ENCODE results near the gene EXOC8. TPM values are rescaled to one million over a fixed set of nuclear protein-coding genes. Genes with fewer than 3 reads are reported as not detected.

The EXOC8 gene, protein sequence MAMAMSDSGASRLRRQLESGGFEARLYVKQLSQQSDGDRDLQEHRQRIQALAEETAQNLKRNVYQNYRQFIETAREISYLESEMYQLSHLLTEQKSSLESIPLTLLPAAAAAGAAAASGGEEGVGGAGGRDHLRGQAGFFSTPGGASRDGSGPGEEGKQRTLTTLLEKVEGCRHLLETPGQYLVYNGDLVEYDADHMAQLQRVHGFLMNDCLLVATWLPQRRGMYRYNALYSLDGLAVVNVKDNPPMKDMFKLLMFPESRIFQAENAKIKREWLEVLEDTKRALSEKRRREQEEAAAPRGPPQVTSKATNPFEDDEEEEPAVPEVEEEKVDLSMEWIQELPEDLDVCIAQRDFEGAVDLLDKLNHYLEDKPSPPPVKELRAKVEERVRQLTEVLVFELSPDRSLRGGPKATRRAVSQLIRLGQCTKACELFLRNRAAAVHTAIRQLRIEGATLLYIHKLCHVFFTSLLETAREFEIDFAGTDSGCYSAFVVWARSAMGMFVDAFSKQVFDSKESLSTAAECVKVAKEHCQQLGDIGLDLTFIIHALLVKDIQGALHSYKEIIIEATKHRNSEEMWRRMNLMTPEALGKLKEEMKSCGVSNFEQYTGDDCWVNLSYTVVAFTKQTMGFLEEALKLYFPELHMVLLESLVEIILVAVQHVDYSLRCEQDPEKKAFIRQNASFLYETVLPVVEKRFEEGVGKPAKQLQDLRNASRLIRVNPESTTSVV
- 6.4 and 7.6 TPM in 2 replicates for total RNA-seq

DNA sequence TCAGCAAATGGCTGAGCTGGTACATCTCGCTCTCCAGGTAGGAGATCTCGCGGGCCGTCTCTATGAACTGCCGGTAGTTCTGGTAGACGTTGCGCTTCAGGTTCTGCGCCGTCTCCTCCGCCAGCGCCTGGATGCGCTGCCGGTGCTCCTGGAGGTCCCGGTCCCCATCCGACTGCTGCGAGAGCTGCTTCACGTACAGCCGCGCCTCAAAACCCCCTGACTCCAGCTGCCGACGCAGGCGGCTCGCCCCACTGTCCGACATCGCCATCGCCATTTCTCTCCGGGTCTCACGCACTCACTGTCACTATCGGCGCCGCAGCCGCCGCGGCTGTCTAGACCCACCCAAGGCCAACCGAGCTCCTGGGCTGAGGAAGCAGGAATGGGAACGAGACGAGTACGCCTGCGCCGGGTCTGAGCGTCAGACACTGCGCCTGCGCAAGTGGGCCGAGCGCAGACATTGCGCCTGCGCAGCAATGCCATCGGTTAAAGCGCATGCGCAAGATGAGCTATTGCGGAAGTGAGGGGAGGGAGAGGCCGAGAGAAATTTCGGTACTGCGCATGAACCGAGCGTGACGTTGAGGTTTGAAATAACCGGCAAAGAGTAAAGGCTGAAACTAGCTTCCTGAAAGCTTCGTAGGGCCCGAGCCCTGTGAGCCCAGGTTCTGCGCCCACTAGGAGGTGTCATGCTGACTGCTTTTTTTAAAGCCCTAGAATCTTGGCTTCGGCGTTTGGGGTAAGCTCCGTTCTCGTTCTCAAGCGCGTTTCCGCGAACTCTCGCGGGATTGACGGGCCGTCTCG lies at the start of gene EXOC8:
Gene EXOC8, minus strand, starts transcription at position 381 of the 798 bp plus-strand sequence. Its CDS starts 107 bp downstream, at position 274.

DNA sequence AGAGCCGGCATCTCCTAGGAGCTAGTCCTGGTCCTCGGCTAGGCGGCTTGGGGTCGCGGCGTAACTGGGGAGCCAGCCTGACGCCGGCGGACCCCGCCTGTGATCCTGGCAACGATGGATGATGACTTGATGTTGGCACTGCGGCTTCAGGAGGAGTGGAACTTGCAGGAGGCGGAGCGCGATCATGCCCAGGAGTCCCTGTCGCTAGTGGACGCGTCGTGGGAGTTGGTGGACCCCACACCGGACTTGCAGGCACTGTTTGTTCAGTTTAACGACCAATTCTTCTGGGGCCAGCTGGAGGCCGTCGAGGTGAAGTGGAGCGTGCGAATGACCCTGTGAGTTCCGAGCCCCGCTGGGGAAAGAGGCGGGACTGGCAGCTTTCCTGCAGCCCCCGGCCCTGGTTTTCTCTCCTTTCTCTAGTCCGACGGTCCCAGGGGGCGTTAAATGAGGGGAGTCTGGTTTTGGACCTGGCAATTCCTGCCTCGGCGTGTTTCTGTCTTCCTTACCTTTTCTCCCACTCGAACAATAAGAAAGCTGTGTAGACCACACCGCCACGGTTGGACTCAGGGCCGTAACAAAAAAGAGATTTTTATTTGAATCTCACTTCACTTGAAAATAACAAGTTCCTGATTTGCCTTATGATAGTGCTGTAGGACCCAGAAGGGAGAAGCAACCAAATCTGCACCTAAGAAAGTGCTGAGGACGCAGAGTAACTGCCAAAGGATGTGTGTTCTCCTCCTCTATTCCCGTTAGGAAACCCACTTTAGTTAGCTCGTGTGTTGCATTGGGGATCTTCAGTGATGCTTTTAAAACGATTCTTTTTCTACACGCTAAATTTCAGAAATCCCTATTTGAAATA lies 847 bp upstream of the EXOC8 start, which contains the start of gene SPRTN:
Gene SPRTN, plus strand, starts transcription at position 24 of the 859 bp plus-strand sequence. Its CDS starts 91 bp downstream, at position 115.

Other genes with a start within 250 kb of the EXOC8 start
- gene TRIM67, start 175.8 kb downstream of the EXOC8 start, total RNA-seq, result not detected in 2 replicates
- gene GNPAT, start 96.6 kb downstream of the EXOC8 start, total RNA-seq, result 31.0 and 49.0 TPM in 2 replicates
- gene SPRTN, start 441 bp upstream of the EXOC8 start, total RNA-seq, result 20.3 and 31.2 TPM in 2 replicates
- 14.0 and 14.5 TPM in 2 replicates for gene EGLN1, start 84.4 kb upstream of the EXOC8 start, total RNA-seq
- gene TSNAX, start 190.8 kb upstream of the EXOC8 start, total RNA-seq, result 15.1 and 15.5 TPM in 2 replicates

Measured in hair follicular keratinocyte (primary cell).